ENCODE results near the gene CSAD.
A peak's percentile ranks its signal among the peaks of the same experiment; 100 is the strongest.

The CSAD gene

GRCh38 chr12:53199700-53200099 lies 19.0 kb upstream of the CSAD start:
- no peak for DNase-seq (ENCODE audit: low read depth)

DNA sequence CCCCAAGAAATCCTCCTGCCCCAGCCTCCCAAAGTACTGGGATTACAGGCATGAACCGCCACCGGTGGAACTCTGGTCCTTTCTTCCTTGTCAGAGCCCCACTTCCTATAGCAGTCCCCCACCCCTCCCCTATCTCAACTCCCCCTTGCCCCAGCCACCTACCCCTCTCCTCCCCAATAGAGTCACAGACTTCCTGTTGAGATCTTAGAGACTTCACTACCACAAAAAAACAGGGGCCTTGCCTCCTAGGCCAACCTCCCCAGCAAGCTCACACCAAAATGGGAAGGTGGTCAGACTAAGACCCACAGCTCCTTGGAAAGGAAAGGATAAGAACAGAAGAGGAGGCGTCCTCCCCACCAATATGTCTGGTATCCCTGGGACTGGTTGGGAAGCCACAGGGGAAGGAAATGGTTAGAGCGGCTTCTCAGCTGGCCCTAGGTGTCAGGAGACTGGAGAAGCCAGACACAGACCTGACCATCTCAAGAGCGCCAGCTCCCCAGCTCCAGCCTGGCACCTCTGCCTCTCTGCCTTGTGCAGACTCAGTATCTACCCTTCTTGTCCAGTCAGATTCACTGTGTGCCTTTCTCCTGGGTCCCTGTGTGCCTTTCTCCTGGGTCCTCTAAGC lies 17.9 kb upstream of the CSAD start:
- no peak for DNase-seq (ENCODE audit: low read depth)

- DNase-seq (ENCODE audit: low read depth): no peak
Measured at GRCh38 chr12:53197011-53197640, 16.4 kb upstream of the CSAD start.

GRCh38 chr12:53196486-53196885 lies 15.8 kb upstream of the CSAD start:
- no peak for DNase-seq (ENCODE audit: low read depth)

DNA sequence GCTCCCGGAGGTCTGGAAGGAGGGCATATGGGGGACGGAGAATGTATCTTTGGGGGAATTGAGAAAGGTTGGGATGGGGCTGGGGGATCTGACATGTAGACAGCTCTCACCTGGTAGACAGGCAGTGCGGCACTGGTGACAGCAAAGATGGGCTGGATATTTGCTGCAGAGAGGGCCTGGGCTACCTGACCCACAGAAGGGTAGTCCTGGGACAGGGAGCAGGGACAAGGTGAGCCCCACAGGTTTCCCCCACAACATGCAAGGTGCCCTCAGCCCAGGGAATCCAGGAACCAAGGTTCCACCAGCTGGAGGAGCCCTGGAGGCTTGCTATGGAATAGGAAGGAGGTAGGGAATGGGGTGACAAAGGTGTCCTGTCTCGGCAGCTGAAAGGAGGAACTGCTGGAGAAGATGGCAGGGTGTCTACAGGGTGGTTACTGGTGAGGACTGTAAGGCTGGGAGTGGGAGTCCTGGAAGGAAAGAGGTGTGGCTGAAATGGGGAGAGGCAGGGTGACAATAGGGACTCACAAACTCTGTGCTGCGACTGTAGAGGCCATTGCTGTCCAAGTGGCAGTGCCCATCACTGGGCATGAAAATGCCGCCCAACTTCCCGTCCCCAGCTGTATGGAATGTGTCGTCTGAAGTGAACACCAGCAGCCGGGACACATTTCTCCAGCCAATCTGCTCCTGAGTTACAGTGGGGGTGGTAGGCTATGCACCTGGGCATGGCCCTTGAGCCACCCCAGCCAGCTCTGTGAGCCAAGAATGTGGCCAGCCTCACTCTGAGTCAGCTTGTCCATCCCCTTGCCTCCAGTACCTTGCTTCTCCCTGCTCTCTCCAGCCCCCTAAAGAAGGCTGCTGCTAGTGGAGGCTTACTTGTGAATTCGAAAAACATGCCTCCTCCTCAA lies 15.0 kb upstream of the CSAD start:
- no peak for DNase-seq (ENCODE audit: low read depth)

DNA sequence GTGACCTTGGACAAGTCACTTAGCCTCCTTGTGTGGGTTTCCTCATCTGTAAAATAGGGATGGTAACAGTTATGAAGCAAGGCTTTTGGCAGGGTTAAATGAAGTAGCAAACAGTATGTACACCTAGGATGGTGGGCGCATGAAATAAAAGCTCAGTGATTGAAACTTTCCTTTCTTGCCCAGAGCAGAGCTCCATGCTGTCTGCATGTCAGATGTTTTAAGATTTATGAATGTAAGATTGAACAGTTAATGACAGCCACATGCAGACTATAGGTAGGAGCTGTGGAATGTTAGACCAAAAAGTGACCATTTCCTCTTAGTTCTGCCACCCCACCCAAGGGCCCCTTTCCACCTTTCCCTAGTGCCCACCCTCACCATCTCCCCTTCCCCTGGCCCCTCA lies 14.2 kb upstream of the CSAD start:
- no peak for DNase-seq (ENCODE audit: low read depth)

- no peak for DNase-seq (ENCODE audit: low read depth)
Measured at GRCh38 chr12:53193985-53194716, 13.4 kb upstream of the CSAD start.

- DNase-seq (ENCODE audit: low read depth): no peak
Measured at GRCh38 chr12:53193040-53193439, 12.3 kb upstream of the CSAD start.

DNA sequence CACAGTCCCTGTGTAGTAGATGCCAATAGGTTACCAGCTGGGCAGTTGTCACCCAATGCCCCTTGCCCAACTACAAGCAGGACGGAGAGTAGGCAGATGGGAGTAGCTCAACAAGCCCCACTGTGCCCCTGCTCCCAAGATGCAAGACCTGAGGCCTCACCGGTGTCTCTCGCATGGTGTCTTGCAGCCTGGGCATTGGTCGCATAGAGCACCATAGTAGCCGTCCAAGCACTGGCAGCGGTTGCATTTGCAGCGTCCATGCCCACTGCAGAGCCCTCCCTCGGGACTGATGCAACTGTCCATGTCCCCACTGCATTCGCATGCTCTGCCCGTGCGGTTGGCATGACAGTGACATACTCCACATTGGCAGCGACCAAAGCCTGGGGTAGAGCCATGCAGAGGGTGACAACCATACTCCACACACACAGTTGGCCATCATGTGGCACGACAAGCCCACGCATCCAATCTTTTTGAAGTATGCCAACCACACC lies 11.9 kb upstream of the CSAD start:
- no peak for DNase-seq (ENCODE audit: low read depth)

GRCh38 chr12:53191885-53192530 lies 11.3 kb upstream of the CSAD start:
- no peak for DNase-seq (ENCODE audit: low read depth)

DNA sequence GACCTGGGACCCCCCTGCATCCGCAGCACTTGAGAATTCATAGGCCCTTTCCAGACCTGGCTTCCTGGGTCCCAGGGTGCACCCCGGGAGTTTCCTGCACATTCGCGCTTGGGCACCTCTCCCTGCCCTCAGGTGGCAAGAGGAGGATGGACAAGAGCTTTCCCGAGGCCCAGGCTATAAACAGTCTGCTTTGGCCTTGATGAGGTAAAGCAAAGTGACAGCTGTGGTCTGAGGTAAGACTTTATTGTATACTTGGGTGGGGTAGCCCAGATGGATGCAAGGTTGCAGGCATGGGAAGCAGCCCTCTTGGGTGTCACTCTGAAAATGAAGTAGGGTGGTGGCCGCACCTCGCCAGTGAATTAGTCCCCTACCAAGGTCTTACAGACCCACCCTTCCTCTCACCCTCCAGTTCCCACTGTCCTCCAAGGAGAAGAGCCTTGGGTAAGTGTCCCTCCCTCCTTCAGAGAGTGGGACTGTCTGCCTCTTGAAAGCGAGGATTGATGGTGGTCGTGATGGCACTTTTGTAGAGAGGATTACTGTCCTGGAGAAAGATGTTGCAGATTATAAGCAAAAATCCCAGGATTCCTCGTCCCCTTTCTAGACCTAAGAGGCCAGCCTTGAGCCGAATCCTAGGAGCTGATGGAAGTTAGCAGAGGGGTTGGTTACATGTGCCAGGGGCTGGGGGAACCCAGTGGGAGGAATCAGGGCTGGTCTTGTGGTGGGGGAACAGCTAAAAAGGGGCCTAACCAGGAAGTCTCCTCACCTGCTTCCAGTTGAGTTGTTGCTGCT lies 10.6 kb upstream of the CSAD start:
- no peak for DNase-seq (ENCODE audit: low read depth)

DNA sequence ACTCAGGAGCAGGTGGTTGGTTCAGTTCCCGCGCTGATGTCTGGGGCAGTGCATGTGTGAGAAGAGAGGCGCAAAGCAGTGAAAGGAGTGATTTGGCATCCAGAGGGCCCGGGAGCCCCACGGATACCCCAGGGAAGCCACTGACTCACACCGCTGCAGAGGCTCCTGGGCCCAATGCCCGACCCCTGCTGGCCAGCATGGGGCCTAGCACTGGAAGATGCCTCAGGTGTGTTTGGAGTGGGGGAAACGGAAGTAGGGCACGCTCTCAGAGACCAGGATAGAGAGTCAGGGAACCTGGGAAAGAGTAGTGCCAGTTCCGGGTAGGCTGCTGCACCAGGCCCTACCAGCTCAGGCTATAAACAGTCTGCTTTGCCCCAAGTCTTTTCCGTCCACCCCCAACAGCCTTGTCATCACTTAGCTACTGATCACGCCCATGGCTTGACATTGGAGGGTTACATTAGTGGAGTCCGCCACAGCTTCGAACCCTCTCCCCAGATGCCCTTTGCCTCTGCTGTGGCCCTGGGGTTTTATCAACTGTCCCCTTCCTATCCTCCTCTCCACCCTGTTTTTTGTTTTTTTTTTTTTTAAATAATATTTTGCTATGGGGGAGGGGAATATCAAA lies 9.5 kb upstream of the CSAD start:
- DNase-seq (ENCODE audit: low read depth): no peak

DNA sequence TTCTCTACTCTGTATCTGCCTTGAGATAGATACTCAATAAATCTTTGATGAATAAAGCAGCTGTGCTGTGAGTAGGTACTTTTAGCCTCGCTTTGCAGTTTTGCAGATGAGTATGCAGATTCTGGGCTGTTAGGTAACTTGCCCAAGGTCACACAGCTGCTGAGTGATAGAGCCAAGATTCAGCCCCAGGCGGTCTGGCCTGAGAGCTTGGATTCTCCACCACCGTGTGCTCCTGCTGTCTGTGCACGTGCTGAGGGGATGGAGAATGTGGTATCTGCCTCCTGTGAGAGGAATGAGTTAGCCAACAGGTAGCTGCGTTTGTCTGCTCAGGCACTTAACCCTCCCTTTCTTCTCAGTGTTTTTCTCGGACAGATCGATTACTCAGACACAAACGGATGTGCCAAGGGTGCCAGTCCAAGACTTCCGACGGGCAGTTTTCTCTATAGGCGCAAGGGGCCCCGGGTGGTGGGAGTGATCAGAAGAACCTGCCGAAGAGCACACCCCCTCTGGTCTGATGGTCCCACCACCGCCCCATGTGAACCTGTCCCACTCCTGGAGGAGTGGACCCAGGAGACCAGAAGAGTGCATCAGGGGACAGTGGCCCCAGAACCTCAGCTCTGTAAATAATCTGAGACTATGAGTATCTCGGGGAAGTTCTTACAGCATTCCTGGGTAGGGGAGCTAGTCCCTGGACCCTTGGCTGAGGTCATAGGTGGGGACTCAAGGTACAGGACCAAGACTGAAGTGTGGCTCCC lies 6.6 kb upstream of the CSAD start:
- DNase-seq (ENCODE audit: low read depth): no peak

DNA sequence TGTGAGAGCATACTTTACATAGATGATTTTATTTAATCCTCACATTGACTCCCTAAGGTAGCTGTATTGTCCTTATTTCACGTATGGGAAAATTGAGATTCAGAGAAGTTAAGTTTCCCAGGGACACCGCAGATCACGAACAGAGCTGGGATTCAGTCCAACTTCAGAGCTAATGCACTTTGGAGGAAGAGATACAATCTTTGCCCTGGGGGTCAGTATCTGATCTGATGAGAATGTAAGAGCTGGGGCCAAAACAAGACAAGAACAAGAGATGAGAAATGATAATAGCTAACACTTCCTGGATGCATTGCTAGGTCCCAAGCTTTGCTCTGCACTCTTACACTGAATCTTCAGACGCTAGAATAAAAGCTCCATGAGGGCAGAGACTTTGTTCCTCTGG lies 6.0 kb upstream of the CSAD start:
- DNase-seq (ENCODE audit: low read depth): no peak

DNA sequence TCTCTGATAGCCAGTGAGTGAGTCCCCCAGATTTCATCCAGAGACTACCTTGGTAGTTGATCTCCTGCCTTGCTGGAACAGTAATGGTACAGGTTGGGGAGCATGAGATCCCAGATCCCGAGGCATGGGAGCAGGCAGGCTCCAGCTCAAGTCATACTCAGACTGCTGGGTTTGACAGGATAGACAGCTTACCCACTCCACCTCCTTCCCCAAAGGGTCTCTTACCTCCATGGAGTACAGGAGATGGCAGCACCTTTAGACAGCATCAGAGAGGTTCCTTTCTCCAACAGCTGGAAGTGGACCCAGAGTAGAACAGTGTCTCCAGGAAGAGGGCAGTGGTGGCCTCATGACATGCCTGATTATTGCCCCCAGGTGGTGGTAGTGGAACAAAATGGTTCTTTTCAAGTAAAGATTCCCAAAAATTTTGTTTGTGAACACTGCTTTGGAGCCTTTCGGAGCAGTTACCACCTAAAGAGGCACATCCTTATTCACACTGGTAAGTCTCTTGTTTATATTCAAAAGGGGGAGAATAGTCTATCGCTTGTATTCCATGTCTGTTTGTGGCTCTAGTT lies 4.9 kb upstream of the CSAD start:
- no peak for DNase-seq (ENCODE audit: low read depth)

DNA sequence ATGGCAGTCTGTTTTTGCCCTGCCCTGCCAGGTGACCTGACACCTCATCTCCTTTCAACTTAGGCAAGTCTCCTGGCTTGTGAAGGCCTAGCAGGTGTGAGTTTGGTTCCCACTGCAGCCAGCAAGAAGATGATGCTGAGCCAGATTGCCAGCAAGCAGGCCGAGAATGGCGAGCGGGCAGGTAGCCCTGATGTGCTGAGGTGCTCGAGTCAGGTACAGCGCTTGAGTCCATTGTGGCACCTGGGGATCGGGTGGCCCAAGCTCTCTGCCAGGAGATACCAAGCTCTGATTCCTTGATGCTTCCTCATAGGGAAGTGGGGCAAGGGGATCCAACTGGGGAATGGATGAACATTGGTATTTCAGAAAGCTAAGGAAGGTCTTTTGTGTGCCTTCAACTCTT lies 4.1 kb upstream of the CSAD start:
- DNase-seq (ENCODE audit: low read depth): no peak

- DNase-seq (ENCODE audit: low read depth): no peak
Measured at GRCh38 chr12:53182903-53183302, 2.2 kb upstream of the CSAD start.

DNA sequence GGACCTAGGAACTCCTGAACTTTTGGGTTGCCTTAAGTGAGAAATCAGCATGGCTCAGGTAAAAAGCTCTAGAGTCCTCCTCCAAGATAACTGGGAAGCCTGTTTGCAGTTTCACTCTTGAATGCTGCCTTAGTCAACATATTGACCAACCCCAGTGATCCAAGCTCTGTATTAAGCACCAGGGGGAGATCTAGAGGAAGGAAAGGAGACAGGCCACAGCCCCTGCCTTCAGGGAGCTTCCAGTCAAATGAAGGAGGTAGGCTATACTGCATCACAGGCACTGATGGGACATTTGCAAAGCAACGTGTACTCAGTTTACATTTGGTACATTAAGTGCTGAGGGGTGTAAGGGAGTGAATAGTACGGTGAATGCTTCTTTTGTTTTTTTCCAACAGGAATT lies 1.2 kb upstream of the CSAD start:
- DNase-seq (ENCODE audit: low read depth): no peak

GRCh38 chr12:53180931-53181645 lies 363 bp upstream of the CSAD start:
- DNase-seq (ENCODE audit: low read depth): peak; percentile 17
